Measurements from ENCODE around the gene MMD.
"Not testable (repeated sequence)": the region's sequence is repeated elsewhere in the genome, so short reads cannot be mapped to it uniquely, and the experiment has no call there.

Gene MMD

DNA sequence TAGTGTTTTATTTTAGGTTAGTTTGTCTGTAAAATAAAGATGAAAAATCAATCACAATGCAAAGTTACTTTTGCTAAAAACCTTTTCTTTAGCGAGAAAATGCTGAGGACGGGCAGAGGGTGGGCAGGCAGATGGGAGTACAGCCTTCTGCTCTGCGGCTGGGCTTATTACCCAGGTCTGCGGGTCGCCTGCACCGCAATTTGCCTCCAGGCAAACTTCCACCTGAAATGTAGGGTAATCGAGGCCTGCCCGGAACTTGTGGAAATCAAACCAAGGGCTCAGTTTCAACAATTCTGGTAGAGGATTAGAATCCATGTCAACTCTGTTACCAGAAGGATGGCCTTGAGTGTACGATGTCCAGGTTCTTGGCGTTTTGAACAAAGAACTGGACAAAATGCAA is 22.3 kb upstream of the MMD start:
- no peak for FAIRE-seq

DNA sequence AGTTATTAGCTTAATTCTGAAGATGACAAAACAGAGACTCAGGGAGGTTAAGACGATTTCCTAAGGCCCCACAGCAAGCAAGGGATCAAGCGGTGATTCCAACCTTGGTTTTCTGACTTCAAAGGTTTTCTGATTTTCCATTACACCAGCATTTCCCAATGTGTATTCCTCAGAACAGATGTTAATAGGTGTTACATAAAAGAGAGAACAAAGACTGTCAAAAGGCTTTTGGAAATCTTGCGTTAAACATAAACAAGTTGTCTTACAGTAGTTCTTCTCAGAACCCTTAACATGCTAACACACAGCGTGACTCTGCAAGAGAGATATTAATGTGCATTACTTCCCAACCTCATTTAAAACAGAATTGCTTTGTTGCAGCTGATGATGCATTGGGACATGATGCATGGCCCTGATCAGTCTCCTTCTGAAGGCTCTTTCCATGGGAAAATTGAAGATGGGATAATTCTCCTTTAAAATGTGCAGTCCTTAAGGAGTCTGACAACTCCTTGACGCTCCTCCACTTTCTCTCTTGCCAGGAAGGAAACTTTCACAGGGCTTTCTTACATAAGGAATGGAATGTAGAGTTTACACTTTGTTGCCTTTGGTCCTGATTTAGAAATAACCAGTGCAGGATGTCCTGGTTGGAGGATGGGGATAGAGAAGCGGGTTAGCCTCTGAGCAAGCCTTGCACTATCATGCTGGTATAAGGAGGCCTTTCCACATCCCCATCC is 21.5 kb upstream of the MMD start:
- no peak for FAIRE-seq

DNA sequence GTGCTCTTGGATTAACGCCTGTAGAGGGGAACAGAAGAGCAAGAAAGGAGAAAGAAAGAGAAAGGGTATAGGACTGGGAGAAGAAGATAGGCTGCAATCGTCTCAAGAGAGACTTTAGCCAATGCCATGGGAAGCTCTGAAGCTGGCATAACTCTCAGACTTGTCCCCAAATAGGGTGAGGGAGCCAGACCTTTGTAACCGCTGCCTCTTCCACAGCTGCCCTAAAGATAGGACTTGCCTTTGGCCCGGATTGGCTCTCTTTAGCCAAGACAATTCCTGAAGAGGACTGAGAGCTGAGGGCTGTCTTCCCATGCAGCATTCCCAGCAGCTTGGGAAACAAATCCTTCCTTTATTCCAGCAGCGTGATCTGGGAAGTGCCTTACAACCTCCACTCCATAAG is 20.8 kb upstream of the MMD start:
- no peak for FAIRE-seq

DNA sequence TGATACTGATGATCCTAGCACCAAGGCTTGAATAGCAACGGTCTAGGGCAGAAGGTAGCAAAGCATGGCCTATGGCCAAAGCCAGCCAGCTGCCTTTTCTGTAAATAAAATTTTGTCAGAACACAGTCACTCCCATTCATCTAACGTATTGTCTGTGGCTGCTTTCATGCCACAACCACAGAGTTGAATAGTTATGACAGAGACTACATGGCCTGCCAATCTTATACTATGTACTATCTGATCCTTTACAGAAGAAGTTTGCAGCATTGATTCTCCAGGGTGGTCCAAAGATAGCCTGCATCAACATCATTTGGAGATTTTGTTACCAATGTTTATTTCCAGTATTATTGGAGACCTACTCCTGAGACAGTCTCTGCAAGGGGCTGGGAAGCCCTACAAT is 19.9 kb upstream of the MMD start:
- FAIRE-seq = no peak

DNA sequence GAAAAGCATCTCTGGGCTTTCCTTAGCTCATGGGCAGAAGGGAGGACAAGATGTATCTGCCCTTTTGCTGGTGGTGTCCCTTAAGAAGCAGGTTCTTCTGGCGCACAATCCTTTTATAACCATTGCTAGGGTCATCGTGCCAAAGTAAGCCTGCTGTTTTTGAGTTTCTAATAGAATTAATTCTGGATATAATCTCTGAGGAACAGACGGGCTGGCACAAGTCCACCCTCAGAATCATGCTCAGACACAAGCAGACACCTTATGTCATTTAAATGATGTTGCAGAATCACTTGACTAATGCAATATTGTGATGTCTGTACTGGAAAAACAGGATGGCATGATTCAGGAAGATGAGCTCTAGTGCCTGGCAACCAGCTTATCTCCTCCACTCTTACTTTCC is 18.8 kb upstream of the MMD start:
- no peak for FAIRE-seq

DNA sequence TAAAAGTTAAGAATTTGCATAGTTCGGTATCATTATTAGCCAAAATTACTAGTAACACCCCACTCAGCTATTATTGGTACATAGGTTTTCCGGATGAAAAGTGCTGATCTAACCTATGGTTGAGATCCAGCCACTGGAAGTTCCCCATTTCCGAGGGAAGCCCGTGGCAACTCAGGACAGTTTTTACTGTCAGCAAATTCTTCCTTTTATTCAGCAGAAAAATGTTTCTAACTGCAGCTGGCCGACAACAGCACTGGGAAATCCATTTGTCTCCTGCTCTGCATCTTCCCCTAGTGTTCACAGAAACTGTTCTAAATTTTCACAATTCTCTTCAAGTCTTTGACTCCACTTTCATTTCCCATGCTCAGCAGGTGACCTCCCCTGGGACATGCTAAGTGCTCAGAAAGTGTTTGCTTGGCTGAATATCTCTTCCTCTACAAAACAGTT is 15.5 kb upstream of the MMD start:
- FAIRE-seq = no peak

DNA sequence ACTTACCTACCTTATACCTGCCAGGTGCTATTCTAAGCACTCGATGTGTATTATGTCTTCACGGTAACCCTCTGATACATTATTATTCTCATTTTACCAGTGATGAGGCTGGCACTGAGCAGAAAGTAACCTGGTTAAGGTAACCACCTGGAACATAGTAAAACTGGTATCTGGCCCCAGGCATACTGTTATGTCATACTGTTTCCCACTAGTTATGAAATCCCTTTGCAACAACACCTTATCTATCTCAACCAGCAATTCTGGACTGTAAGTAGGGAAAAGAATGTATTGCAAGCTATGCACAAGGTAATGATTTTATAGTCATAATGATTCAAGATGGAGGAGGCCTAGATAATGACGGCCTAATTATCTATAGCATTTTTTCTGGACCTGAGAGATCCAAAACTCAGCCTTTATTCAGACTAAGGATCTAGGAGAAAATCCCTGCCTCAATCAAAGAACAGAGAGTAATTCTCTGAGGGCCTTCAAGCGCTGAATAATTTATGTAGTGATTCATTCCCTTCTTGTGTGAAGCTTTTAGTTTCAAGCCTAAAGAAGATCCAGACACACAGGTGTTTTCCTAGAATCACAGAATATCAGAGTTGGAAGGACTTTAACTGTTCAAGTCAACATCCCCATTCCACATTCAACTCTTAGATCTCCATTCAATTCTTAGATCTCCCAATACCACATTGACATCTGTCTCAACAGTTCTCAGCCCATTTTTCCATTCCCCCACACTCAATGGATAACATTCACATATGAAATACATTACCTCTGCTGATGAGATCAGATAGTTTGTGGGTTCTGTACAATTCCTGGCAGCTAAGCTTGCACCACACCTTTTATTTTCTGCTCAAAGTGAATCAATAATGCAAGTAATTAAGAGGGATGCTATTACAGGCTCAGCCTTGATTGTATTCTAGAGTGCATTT is 14.9 kb upstream of the MMD start:
- FAIRE-seq = no peak

DNA sequence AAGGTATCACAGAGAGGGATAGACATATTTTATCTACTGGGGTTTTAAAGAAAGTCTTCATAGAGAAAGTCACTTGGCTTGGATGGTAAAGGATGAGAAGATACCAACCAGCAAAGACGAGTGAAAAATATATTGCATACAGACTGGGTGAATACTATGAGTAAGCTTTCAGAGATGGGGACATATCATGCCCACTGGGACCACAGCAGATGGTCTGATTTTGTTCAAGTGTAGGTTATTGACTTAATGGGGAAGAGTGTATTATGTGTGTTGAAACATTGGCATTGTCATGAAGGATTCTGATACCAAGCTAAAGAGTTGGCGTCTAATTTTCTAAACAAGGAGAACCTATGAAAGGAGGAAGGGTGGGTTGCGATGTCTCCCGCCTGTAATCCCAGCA is 13.8 kb upstream of the MMD start:
- no peak for FAIRE-seq

DNA sequence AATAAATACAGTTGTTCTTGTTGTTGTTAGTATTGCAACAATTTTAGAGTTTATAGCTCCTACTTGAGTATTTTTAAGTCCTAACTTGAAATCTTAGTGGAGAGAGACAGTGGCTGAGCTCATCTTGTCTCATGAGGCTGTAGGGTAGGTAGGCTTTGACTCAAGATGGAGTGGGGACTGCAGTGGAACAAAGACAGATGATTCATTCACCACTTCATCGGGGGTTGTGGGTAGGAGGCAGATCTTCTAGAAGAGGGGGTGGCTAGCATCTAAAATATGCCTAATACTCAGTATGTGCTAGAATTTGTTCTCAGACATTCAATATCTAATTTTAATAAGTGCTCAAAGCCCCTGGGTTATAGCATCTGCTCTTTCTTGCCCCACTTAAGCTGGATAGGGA is 13.1 kb upstream of the MMD start:
- FAIRE-seq = no peak

DNA sequence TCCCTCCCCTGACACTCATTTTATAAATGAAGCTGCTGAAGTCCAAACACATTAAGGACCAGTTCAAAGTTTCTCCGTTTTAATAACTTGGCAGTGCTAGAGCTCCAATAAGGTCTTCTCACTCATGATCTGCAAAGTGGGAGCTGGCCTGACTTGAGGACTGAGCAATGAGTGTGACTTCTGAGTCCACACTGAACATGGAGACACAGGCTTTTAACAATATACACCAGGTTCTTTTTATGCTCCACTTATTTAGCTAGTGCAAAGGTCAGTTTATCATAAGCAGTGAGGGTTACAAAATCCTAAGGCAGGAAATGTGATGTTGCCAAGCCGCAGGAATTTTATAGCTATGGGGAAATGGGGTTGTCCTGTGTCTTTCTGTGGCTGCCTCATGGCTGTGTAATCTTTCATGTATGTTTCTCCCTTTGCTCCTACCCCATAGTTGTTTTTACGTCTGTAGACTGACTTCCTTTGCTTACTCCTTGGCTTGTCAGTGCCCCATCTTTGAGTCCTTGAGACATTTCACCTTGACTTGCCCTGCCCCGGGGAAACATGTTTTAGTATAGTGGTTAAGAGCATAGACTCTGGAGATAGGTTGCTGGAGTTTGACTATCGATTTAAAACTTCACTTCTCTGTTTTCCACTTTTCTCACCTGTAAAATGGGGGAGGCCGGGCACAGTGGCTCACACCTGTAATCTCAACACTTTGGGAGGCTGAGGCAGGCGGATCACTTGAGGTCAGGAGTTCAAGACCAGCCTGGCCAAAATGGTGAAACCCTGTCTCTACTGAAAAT is 12.2 kb upstream of the MMD start:
- FAIRE-seq = no peak

DNA sequence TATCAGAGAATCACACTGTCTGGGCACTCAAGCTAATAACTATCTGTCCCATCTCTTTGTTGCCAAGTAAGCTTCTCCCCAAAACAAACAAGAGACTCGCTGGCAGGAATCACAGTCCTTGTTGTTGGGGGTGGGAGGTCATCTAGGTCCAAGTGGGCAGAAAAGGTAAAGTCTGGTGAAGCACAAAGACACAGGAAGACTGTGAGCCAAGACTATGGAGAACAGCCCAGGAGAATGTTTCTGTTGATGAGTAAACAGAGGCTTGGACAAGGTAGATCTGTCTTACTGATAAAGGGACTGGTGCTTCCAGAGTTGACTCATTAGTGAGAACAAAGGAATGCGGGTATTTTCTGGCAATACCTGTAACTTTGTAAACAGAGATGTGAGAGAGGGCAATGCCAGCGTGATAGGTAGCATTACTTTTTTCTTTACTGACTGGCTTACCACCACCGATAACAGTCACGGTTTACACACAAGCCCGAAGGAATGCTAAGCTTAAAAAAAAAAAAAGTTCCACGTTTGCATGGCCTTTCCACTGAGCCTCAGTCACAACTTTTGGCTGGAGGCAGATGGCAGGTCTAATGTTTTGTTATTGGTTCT is 11.5 kb upstream of the MMD start:
- FAIRE-seq = no peak

DNA sequence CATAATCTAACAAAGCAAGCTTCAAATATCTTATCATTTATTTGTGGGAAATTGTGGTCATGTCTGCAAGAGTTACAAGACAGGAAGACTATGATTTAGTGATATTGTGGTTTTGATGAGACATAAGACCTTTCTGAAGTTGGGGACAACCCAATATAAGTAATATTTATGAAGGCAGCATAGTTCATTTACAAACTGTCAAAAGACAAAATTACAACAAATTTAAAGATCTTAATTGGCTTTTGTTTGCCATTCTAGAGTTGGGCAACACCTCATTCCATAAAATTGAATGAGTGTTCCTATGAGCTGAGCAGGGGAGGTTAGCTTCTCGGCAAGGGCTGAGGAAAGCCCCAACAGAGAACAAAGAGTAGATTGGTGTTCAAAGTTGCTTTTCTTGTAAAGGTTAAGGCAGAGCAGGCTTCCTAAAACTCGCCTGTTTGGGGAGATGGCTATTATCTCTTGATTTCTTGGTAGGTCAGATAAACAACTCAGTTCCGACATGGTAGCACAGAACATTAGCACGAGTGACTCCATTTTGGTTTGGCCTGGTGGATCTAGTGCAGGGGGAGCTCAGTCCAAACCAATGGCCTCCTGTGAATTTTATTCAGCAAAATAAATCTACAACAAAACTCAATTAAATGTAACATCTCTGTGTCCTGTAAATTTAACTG is 10.9 kb upstream of the MMD start:
- FAIRE-seq = no peak

DNA sequence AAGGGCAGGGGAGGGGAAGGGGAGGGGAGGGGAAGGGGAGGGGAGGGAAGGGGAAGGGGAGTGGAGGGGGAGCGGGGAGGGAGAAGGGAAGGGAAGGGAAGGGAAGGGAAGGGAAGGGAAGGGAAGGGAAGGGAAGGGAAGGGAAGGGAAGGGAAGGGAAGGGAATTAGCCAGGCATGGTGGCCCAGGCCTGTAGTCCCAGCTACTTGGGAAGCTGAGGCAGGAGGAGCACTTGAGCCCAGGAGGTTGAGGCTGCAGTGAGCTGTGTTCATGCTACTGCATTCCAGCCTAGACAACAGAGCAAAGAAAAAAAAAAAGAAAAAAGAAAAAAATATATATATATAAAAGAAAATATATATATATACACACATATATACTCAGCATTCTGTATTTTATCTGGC is 10.3 kb upstream of the MMD start:
- not testable (repeated sequence) for FAIRE-seq

DNA sequence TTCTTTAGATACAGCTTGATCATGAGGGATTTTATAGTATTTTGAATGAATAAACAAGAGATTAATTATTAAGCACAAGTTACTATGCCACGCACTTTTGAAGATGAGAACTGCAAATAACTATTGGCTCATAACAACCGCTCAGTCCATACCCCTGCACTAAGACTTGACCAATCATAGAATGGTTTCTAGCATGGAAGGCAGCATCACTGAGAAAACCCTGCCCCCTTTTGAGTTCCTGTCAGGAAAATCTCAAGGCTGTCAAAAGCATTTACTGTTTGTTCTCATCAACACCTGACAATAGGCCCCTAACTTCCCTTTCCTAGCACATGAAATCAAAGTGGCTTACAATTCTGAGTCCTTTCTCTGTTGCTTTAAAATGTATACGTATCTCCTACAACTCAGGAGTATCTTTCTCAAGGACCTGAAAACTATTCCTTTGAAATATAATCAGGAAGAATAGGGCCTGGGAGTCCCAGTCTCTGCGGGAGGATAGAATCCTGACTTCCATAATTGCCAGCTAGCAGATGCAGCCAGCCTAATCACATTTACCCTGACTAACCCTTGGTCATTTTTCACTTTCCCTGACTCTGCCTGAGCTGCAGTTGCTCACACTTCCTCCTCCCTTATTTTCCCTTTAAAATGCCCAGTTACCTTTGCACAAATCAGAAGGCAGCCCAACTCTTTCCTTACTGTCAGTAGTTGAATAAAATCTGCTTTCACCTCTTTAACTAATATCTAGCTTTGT is 9.1 kb upstream of the MMD start:
- FAIRE-seq = no peak

DNA sequence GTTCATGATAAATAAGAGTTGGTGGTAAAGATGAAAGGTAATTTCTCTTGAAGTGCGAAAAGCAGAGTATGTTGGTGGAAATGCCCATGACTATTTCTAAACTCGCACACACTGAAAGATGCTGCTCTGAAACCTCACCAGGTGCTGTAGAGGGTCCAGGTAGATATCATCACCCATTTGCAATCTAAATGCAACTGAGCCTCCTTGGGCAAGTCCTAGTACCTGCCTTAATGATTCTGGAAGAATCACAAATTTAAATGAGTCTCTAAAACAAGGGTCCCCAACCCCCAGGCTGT is 5.9 kb upstream of the MMD start:
- no peak for FAIRE-seq

DNA sequence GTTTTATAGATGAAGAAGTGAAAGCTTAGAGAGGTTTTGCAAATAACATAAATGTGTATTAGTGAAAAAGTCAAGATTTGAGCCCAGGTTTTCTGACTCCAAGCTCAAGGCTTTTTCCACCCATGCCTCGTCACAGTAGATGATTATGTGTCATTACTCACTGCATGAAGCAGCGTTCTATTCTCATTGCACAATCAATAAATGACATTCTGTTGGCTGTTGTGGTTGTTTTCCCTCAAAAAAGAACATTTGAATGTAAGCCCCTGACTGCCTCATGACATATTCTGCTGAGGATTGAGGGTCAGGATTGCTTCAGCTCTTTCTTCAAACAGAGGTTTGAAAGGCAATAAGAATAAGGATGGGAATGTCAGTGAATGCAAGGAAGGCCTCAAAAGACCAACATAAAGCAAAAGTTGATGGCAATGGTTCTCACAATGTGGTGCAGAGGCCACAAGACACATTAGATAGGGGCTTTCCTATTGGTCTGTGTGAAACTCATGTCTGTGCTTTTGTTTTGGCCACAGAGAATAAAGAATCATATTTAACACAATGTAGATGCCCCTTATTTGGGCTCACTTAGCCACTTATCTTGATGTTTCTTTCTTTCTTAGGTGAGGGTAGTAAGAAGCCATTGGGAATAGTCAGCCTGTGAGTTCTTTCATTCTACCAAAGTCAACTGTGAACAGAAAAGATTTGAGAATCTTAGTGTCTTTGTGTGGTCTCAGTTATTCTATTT is 5.4 kb upstream of the MMD start:
- FAIRE-seq = no peak

DNA sequence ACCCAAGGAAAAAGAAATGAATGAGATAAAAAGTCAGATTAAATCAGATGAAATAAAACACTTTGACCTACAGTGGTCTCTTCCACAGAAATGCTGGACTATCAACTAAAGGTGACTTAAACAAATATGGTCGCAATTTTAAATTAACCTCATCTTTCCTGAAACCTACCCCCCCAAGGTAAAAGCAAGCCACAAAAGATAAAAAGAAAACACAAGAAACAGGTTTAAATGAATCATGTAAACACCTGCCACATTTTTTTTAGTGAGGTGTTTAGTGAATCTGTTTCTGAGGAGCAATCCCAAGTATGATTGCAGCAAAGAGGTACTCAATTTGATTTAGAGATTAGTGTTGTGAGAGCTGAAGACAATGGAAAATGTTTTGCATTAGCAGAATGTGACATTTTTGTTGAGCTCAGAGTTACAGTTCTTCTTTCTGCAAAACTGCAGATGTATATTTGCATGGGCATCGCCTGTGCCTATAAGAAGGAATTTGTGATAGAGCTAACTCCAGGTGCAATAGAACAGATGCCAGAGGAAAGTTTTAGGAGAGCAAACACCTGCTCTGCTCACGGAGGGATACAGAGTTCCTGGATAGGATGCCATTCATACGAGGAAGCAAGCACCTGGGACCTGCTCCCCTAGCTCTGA is 3.4 kb upstream of the MMD start:
- no peak for FAIRE-seq

DNA sequence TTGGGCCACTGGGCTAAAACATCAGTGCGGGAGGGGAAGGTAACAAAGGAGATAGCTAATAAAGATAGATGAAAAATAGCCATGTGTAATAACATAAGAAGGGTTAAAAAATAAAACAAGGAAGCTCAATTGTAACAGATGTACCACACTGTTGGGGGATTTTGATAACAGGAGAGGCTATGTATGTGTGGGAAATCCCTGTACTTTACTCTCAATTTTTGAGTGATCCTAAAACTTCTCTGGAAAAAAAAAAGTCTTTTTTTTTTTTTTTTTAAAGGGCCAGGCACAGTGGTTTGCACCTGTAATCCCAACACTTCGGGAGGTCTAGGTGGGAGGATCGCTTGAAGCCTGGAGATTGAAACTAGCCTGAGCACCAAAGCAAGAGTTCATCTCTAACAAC is 1.9 kb upstream of the MMD start:
- no peak for FAIRE-seq

DNA sequence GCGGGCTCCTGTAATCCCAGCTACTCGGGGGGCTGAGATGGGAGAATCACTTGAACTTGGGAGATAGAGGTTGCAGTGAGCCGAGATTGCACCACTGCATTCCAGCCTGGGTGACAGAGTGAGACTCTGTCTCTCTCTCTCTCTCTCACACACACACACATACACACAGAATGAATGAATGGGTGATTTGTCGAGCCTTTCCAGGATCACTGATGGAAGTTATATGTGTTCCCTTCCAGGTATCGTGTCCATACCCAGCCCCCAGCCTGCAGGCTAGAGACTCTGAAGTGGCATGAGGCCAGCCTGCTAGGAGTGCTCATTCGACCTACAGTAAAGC is 1.2 kb upstream of the MMD start:
- FAIRE-seq = not testable (repeated sequence)

DNA sequence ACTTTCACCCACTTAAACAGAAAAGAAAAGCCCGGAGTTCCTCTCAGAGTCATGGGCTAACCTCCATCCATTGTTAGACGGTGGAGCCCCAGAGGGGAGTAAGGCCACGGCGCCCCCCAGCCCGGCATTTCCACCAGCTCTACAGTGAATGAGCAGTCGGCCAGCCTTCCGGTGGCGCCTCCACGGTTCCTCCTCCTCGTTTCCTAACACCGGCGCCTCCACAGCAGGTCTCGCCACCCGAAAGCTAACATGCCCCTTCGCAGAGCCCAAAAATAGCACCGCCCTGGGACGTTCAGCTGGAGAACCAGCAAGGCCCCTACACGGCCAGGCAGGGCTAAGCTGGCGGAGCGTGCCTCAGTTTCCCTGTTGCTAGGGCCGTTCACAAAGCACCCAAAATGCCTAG is 858 bp downstream of the MMD start:
- FAIRE-seq = no peak
